DOHH2 (cell line): Measurements from ENCODE around the gene SNCB.

Source experiments
- EZH2phosphoT487 ChIP-seq: fragments of 200-600 bp; sonication (generic); IDR thresholded peaks from 2 replicates; pipeline ENCODE4 v1.6.1; 2017; ENCODE audit warnings: borderline replicate concordance, mild to moderate bottlenecking, antibody characterized with exemption, low read length, moderate library complexity, mixed read lengths
- TF ChIP-seq, protein P1 (sequence below): fragments of 200-600 bp; sonication (generic); IDR thresholded peaks from one replicate; pipeline ENCODE4 v1.5.1; 2014; ENCODE audit warnings: antibody characterized with exemption, mild to moderate bottlenecking, low read depth, low read length; ENCODE audit not compliant: poor library complexity, severe bottlenecking

DNA sequence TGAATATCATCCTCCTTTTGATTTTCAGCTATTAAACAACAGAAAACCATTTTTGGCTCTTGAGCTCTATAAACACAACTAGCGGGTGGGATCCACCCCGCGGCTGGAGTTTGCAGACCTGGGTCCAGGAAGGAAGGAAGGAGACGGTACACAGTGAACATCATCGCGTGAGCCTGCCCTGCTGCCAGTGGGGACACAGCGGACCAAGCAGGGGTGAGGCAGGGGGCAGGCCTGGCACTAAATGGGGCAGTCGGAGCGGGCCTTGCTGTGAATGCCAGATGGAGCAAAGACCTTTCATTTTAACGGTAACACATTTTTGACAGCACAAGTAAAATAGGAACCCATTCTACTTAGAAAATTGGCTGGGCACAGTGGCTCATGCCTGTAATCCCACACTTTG lies 31.3 kb upstream of the SNCB start:
- TF ChIP-seq, protein P1, sequence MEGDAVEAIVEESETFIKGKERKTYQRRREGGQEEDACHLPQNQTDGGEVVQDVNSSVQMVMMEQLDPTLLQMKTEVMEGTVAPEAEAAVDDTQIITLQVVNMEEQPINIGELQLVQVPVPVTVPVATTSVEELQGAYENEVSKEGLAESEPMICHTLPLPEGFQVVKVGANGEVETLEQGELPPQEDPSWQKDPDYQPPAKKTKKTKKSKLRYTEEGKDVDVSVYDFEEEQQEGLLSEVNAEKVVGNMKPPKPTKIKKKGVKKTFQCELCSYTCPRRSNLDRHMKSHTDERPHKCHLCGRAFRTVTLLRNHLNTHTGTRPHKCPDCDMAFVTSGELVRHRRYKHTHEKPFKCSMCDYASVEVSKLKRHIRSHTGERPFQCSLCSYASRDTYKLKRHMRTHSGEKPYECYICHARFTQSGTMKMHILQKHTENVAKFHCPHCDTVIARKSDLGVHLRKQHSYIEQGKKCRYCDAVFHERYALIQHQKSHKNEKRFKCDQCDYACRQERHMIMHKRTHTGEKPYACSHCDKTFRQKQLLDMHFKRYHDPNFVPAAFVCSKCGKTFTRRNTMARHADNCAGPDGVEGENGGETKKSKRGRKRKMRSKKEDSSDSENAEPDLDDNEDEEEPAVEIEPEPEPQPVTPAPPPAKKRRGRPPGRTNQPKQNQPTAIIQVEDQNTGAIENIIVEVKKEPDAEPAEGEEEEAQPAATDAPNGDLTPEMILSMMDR: no peak
- TF ChIP-seq EZH2phosphoT487: no peak
